ENCODE results near the gene SMARCAL1.

DNA sequence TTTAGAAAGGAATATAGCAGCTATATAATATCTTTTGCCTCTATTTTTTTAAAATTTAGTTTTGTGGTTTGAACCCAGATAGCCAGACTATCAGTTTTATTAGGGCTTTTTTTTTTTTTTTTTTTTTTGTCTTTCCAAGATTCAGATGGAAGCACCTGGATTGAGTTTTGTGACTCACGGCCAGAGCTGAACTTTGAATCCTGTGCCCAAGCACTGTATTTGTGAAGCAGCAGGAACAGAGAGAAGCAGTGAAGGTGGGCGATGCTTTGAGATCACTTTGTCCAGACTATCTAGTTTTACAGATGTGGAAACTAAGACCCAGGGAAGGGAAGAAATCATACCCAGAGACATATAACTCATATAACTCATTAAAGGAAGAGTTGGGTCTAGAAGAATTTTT is 120.3 kb downstream of the SMARCAL1 start:
- TF ChIP-seq, protein P1, sequence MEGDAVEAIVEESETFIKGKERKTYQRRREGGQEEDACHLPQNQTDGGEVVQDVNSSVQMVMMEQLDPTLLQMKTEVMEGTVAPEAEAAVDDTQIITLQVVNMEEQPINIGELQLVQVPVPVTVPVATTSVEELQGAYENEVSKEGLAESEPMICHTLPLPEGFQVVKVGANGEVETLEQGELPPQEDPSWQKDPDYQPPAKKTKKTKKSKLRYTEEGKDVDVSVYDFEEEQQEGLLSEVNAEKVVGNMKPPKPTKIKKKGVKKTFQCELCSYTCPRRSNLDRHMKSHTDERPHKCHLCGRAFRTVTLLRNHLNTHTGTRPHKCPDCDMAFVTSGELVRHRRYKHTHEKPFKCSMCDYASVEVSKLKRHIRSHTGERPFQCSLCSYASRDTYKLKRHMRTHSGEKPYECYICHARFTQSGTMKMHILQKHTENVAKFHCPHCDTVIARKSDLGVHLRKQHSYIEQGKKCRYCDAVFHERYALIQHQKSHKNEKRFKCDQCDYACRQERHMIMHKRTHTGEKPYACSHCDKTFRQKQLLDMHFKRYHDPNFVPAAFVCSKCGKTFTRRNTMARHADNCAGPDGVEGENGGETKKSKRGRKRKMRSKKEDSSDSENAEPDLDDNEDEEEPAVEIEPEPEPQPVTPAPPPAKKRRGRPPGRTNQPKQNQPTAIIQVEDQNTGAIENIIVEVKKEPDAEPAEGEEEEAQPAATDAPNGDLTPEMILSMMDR (CRISPR knock-in tag; IDR thresholded peaks at IDR 0.05) = no peak
- TF ChIP-seq MAZ (IDR thresholded peaks at IDR 0.05; ENCODE audit: borderline replicate concordance, low read depth, low read length) (no peak), MAZ (CRISPR knock-in tag; IDR thresholded peaks at IDR 0.05; ENCODE audit: low read depth) (no peak), SMAD1 (CRISPR knock-in tag; IDR thresholded peaks at IDR 0.05; ENCODE audit: borderline replicate concordance, low read depth) (no peak), SAP130 (CRISPR knock-in tag; IDR thresholded peaks at IDR 0.05; ENCODE audit: low read depth) (no peak)
- TF ChIP-seq, protein P2, sequence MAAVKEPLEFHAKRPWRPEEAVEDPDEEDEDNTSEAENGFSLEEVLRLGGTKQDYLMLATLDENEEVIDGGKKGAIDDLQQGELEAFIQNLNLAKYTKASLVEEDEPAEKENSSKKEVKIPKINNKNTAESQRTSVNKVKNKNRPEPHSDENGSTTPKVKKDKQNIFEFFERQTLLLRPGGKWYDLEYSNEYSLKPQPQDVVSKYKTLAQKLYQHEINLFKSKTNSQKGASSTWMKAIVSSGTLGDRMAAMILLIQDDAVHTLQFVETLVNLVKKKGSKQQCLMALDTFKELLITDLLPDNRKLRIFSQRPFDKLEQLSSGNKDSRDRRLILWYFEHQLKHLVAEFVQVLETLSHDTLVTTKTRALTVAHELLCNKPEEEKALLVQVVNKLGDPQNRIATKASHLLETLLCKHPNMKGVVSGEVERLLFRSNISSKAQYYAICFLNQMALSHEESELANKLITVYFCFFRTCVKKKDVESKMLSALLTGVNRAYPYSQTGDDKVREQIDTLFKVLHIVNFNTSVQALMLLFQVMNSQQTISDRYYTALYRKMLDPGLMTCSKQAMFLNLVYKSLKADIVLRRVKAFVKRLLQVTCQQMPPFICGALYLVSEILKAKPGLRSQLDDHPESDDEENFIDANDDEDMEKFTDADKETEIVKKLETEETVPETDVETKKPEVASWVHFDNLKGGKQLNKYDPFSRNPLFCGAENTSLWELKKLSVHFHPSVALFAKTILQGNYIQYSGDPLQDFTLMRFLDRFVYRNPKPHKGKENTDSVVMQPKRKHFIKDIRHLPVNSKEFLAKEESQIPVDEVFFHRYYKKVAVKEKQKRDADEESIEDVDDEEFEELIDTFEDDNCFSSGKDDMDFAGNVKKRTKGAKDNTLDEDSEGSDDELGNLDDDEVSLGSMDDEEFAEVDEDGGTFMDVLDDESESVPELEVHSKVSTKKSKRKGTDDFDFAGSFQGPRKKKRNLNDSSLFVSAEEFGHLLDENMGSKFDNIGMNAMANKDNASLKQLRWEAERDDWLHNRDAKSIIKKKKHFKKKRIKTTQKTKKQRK (IDR thresholded peaks at IDR 0.05; ENCODE audit: low read length) = no peak
